ENCODE data around the gene BMERB1.
"Not testable (repeated sequence)": the region's sequence is repeated elsewhere in the genome, so short reads cannot be mapped to it uniquely, and the experiment has no call there.

The BMERB1 gene

DNA sequence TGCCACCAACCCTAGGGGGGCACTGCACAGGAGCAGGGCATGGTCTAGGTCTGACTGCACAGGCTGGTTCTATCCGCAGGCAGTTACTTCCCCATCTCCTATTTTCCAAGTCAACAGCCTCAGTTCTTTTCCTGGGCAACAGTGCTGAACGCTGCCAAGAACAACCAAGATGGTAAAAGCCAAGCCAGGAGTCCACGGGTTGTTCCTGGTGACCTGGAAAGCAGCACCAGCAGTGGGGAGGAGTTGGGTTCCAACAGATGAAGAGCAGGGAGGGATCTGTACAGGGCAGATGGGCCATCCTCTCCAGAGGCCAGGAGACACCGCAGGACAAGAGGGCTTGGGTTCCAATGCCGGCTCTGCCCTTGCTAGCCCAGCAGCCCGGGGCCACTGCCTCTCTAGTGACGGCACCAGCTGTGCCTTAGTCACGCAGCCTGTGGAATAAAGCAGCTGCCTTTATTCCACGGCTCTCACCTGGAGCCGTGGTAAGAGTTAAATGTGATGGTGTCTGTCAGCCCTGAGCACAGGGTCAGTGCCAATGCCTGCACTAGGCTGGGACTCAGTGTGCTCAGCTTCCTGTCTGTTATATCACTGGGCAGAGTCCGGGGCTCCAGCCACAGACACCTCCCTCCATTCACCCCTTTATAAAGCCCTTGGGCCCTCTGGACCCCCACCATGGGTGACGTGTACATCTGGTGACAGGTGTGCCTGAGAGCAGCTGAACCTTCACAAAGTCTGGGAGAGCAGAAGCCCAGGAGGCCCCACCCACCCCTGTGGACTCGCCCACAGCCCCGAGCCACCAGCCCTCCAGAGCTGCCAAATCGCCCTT is 163.6 kb downstream of the BMERB1 start:
- no peak for DNase-seq

DNA sequence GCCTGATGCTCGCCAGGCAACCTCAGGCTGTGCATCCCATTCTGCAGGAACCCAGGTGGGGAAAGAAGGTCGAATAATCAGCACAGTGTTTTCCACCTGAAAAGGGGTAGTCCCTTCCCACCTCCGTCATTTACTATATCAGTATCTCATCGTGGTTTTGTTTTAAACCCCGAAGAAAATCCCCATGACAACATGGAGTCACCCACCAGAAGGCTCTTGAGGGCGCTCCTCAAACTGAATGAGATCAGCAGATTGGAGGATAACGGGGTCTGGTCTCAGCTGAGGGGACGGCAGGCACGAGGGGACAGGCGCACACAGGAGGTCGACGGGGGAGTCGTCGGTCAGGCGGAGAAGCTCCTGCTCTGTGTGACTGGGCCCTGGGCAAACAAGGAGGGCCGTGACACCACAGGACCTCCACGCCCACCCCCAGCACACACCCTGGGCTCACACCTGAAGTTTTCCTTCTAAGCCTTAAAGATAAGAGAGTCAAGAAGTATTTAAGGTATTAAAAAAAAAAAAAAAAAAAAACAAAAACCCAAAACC is 164.3 kb downstream of the BMERB1 start:
- no peak for DNase-seq

DNA sequence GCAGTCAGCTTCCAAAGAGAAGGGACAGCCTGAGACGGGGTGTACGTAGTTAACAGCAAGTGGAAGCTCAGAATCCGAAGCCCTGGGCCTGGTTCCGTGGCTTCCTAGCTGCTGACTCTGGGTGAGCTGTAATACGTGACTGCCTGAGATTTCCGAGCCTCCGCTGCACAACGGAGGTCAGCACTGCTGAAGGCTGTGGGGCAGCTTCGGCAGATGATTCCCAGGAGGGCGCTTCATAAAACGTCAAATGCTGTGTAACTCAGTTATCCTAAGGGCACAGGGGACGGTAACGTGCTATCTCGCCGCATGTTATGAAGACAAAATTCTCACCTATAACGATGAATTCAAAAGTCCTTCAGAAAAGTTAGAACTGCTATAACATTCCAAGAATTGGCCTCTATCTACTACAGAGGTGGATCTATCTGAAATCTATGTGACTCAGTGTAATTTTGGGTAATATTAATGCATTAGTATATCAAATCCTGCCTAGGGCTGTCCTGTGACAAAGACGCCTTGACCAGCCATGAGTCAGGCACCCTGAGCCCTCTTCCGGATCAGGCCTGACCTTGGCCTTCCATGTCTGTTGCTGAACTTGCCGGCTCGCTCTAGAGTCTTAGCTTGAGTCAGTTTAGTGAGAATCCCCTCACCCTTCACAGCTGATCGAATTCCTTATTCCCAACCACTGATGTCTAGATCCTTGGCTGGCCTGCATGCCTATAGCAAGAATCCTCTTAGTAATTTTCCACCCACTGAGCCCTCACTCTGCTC is 165.1 kb downstream of the BMERB1 start:
- DNase-seq: peak; percentile 36

DNA sequence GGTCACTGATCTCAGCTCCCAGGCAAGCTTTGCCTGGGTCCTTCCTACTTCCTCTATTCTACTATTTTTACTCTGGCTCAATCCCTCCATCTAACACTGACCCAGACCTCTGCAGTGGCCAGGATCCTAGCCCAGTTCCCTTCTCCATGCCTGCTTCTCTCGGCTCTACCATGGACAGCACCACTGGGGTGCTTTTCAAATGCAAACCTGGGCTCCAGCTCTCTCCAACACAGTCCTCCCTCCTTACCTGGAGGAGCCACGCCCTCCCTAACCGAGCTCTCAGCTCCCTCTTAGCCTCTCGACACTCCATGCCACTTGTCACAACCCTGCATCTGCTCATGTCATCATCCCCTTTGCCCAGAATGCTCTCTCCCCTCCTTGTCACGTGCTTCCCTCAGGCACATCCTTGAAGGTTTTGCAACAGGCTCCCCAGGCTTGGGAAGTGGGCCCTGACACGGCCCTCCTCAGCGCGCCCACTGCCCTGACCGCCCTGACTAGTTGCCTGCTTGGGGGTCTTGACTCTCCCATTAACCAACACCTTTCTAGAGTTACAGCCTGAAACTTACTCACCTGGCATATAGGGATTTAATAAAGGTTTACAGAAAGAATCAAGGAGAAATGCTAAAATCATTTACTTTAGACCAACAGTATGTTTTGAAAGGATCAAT is 167.0 kb downstream of the BMERB1 start:
- no peak for DNase-seq

DNA sequence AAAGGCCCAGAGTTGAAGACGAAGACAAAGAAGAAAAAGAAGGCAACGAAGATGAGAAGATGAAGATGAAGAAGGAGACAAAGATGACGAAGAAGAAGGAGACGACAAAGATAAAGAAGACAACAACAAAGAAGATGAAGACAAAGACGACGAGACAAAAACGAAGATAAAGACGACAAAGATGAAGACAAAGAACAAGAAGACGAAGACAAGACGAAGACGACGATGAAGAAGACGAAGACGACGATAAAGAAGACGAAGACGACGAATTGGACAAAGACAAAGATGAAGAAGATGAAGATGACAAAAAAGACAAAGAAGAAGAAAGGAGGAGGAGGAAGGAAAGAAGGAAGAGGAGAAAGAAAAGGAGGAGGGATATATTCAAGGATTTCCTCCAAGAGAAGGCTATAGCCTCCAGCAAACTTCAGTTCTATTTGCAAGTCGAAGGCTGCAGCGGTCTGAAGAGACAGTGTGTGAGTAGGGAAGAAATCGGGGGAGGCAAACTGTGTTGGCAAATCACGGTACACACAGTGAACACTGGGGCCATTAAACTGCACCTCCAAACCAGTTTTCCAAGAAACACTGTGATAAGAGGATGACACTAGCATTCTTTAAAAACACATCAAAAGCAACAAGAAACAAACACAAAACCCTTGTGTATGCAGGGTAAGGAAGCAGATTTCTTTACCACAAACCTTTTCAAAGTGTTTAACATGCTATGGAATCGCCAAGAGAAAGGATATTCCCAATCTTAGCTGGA is 168.1 kb downstream of the BMERB1 start:
- no peak for DNase-seq

DNA sequence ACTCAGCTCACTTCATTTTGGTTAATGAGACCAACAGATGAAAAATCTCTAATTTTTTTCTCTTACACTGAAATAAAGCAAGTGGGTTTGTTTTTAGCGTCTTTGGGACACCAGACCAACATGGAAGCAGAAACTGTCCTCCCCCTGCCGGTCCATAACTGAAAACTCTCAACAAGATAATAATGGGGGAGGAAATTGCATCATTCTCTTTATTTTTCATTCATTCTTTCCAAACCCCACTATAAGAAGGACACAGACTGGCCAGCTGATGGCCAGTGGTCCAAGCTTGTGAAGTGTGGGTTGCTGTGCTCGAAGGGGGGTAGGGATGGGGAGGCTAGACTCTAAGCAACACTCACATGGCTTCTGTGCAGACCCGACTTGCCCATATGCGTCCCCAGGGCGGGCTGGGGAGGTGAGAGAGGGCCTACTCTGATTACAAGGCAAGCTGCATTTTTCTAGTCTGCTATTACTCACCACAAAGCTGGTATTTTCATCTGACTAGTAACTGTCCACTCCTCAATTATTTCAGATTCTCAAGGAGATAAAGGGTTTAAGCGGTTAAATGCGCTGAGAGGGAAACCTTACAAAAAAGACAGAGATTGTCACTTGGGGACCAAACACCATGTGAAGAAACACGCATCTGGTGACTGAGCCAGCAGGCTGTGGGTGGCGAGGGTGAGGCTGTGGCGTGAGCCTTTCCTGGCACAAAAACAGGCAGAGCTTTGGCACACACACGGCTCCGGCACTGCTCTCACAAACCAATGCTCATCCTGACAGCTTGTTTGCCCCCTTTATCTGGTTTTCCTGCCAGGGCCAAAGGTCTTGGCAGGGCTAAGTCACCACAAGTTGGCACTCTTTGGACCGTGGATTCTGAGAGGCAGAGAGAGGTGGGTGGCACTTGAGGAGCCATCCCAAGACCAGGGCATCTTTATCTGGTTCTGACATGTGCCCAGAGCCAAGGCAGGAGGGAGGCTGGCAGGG is 170.4 kb downstream of the BMERB1 start:
- no peak for DNase-seq

DNA sequence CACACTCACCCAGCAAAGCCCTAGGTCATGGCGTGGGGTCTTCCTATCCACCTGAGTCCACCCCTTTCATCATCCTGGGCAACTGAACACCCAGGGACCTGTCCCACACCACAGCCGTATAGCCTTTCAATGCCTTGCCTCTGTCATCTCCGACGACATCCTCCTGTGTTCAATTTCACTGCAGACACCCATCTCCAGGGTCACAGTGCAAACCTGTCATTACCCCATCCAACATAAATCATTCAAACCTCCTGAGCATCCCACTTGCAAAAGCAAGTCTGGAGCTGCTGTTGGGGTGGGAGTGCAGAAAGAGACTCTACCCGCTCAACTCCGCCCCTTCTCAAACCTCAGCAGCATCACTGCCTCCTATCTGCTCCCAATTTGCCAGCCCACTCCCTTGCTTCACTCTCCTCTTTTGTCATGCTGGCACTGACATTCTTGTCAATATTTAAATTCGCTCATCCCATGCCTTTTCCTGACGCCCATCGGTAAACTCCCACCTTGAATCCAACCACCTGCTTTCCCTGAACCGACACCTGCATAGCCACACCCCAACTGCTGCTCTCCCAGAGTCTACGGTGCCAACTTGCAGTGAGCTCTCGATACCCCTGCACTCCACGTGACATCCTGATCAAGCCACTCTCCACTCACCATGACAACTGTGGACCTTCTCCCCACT is 171.6 kb downstream of the BMERB1 start:
- no peak for DNase-seq

DNA sequence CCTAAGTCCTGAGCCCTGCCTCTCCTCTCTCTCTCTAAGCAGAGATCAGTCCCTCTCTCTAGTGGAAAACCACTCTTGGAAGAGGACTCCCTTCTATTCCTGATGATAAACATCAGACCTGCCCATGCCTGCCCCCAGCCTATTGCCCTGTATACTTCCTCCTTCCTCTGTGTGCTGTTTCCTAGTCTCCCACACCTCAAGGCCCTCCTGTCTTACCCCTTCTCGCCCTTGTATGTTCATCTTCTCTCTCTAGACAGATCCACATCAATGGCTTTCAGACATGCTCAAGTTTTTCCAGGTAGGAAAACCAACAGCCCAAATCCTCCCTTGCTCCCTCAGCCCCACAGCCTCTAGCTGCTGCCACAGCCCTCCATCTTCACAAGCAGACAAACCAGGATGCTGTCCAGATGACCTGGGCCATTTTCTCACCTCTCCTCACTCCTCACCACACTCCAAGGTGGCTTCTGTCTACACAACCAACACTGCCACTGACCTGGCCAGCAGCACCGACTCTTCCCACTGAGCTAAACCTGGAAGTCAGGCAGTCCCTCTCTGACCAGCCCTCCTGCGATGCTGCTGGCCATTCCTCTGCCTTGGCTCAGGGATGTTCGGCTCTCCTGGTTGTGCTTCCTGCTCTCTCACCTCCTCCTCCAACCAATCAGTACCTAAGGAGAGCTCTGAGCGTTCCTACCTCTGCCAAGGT is 172.3 kb downstream of the BMERB1 start:
- no peak for DNase-seq

DNA sequence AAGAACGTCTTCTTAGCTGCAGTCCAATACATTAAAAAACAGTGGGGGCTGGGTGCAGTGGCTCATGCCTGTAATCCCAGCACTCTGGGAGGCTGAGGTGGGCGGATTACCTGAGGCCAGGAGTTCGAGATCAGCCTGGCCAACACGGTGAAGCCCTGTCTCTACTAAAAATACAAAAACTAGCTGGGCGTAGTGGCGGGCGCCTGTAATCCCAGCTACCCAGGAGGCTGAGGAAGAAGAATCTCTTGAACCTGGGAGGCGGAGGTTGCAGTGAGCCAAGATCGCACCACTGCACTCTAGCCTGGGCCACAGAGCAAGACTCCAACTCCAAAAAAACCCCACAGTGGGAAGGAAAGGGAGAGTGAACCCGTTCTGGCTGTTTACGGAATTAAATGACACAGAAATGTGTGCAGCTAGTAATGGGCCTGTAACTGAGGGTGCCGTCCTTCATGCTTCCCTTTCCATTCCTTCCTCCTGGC is 172.9 kb downstream of the BMERB1 start:
- DNase-seq: not testable (repeated sequence)

DNA sequence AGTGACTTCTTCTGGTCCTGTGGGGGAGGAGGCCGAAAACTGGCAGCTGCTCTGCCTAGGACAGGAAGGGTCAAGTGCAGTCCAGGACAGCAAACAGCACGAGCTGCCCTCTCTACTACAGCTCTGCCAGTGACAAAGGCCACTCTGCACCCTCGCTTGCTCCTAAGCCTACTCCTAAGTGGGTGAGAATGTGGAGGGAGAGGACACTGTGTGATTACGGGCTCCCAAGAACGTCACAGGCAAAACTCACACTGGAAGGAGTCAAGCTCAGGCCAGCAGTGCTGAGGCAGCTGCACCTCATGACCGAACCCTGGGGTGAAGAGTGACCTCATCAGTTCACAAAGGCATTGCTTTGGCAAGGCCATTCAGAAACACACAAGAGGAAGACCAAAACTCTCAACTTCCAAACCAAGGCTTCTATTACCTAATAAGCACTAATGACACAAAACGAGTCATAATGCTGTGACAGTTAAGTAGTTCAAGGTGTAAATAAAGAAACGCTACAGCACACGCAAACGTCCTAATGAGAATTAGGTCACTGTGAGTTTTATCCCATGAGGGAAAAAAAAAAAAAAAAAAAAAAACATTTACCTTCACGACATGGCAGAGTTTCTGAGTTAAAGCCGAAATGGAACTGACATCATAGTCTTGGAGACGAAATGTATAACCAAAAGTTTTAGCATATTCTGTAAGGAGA is 173.5 kb downstream of the BMERB1 start:
- DNase-seq: peak; percentile 58

DNA sequence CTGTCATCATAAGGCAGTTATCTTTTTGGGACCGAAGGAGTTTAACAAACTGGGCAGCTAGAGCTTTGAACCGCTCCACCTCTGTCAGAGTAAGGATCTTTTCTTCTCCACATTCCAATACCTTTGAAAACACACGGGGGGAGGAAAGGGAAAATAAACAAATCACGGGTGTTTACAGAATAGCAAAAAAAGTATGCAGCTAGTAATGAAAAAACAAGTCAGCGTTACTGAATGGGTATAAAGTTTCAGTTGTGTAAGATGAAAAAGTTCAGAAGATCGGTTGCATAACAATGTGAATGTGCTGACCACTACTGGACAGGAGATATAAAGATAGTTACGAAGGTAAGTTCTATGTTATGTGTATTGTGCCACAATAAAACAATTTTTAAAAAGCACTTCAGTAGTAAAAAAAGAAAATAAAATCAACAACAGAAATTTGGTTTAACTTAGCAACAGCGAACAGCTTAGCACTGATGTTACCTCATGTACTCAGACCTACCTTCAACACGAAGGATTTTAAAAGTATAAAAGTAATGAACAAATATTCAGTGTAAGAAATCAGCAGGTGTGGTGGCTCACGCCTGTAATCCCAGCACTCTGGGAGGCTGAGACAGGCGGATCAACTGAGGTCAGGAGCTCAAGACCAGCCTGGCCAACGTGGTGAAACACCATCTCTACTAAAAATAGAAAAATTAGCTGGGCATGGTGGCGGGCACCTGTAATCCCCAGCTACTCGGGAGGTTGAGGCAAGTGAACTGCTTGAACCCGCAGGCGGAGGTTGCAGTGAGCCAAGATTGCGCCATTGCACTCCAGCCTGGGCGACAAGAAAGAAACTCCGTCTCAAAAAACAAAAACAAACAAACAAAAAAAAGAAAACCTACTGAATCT is 174.3 kb downstream of the BMERB1 start:
- peak; percentile 54 for DNase-seq

DNA sequence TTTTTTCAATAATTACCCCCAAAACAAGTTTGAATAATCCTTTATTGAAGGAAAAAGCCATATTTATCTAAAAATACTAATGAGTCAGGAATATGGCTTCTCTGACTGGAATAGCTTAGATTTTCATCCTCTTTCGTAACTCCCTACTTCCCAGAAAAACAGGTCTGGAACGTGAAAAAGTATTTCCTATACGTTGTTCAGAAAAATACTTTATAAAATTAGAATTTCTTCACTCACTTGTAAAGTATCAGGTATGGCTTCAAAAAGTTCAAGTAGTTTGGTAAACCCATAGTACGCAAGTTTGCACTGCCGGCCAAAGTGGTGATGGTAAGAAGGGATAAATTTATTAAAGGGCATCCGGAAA is 174.9 kb downstream of the BMERB1 start:
- DNase-seq: no peak

DNA sequence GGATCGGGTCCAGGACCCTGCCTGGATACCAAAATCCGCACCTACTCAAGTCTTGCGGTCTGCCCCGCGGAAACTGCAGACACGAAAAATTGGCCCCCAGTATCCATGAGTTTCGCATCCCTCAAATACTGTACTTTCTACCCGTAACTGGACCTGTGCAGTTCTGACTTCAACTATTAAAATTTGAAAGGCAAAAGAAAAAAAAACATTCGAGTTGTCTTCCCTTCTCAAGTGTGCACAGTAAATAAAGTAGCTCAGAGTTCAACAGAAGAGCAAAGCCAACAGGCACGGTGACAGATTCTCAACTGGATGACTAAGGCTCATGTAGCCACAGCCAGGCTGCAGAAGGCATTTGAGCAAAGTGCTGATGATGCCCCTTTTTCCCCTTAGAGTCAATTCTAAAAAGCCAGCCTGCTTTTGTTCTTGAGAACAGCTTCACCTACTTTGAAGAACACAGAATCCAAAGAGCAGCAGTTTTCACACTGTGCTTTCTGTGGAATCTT is 176.0 kb downstream of the BMERB1 start:
- no peak for DNase-seq

DNA sequence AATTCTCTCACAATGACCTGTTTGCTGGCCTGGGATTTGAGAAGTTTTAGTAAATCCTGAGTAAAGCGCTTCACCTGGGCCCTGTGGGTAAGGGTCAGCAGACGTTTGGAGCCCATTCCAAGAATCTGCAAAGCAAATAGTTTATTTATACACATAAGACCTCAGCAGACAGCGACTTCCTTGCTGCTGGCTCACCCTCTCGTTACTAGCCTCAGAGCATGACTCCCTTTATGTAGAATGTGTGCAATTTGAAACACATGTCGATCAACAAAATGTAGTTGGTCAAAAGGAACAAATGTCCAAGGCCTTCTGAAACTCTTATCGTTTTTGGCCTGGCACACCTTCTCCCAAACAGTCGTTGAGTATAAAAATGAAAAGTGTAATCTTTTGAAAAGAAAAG is 177.2 kb downstream of the BMERB1 start:
- DNase-seq: no peak

DNA sequence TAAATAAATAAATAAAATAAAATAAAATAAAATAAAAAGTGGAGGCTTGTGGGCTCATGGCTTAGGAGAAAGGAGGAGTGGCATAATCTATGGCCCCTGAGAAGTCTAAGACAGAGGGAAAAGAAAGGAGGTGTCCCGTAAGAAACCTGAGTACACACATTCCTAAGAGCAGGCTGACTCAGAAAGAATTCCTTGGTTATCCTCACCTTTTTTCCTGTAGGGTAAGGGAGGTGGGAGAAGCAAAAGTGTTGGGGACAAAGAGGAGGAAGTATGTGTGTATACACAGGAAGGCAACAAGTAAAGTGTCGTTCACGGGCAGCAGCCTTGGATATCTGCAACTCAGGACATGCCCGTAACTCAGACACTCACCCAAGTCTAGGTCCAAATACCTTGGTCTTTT is 179.3 kb downstream of the BMERB1 start:
- no peak for DNase-seq

DNA sequence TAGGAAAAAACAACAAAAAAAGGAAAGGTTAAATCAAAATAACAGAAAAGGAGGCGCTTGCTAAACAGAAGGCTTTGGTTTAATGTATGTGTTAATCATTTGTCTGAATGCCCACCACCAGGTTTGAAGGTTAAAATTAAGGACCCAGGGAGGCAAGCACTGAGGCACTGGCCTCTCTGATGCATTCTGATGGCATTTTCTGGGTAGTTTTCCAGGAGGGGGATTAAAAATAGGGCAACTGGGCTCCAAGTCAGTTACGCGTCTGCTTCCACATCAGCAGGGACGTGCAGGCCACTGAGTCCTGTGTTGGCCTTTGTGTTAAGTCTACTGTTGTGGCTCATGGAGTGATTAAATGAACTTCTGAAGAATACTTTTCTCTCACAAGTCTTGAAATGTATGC is 181.6 kb downstream of the BMERB1 start:
- no peak for DNase-seq

DNA sequence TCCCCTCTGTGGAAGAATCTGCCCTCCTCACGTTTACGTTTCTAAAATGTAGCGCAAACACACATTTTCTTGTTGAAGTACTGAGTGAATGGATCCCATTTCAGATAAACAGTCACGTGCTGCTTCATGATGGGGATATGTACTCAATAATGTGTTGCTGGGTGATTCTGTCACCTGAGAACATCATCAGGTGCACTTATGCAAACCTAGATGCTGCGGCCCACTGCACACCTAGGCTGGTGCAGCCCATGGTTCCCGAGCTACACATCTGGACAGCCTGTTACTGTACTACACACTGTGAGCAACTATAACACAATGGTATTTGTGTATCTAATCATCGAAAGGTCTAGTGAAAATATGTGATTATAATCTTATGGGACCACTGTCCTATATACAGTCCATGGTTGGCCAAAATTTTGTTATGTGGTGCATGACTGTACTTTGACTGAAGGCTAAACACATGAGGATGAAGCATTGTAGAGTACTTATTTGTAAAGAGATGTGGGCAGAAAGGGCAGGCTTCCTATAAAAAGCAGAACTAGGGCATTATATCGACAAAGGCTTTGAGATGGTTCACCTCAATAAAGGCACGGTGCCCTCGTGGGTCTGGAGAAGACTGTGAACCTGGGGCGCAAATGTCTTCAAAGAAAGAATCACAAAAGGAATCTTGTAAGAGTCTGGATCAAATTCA is 182.2 kb downstream of the BMERB1 start:
- DNase-seq: no peak

DNA sequence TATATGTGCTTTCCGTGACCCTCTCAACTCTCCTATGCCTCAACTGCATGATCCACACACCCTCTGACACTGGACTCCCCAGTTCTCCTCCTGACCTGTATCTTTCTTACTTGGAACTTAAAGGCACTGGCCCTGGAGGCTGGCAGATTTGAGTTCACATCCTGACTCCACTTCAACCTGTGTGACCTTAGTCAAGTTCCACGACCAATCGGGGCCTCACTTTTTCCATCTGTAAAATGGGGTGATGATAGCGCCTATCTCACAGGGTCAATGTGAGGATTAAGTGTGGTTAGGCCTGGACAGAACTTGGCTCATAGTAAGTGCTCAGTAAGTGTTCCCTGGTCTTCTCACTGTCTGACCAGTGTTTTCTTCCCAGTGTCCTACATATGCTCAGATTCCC is 183.5 kb downstream of the BMERB1 start:
- DNase-seq: no peak
